Measurements from ENCODE around the gene ALX3. TPM values are rescaled to one million over a fixed set of nuclear protein-coding genes. Genes with fewer than 3 reads are reported as not detected.

The ALX3 gene
- total RNA-seq, 2 donors from 2014 or later = not detected

- Mint-ChIP-seq H3K36me3 (ENCODE audit: low read depth) (no peaks in the 10 kb centered on the region), H3K4me3 (no peak overlapping the region), H3K27ac (no peak overlapping the region), H3K9me3 (no peaks in the 10 kb centered on the region), H3K27me3 (ENCODE audit: insufficient read depth) (peaks cover 39% of the 10 kb centered on the region), H3K4me1 (no peaks in the 10 kb centered on the region)
- TF ChIP-seq CTCF (conservative IDR thresholded peaks at IDR 0.05) = no peak
- Histone ChIP-seq H3K4me1 (ENCODE audit: control insufficient read depth, insufficient read depth, low read length) (no peaks in the 10 kb centered on the region), H3K4me3 (ENCODE audit: low read length) (no peak overlapping the region), H3K36me3 (ENCODE audit: control insufficient read depth, insufficient read depth, low read length) (no peaks in the 10 kb centered on the region), H3K9ac (ENCODE audit: extremely low read depth, low read length, poor library complexity, severe bottlenecking) (no peak overlapping the region), H3K27ac (ENCODE audit: low read depth, low read length) (no peak overlapping the region), H3K9me3 (ENCODE audit: control insufficient read depth, low read length) (no peaks in the 10 kb centered on the region), H3K27me3 (ENCODE audit: control insufficient read depth, insufficient read depth, low read length, poor library complexity, severe bottlenecking) (peaks cover 2% of the 10 kb centered on the region)
- WGBS, 2 experiments (ENCODE audit: insufficient coverage in 1 of 2, insufficient read length in 1 of 2) = 51 to 74% methylated on average over 3 to 5 of the region's 5 CpGs
- DNase-seq = no peak
Measured at GRCh38 chr1:110114784-110115183, 44.3 kb upstream of the ALX3 start.

GRCh38 chr1:110114173-110114572 lies 43.7 kb upstream of the ALX3 start:
- Histone ChIP-seq H3K4me3 (ENCODE audit: low read length) (no peak overlapping the region), H3K27me3 (ENCODE audit: control insufficient read depth, insufficient read depth, low read length, poor library complexity, severe bottlenecking) (peaks cover 5% of the 10 kb centered on the region), H3K27ac (ENCODE audit: low read depth, low read length) (no peak overlapping the region), H3K36me3 (ENCODE audit: control insufficient read depth, insufficient read depth, low read length) (no peaks in the 10 kb centered on the region), H3K9ac (ENCODE audit: extremely low read depth, low read length, poor library complexity, severe bottlenecking) (no peak overlapping the region), H3K9me3 (ENCODE audit: control insufficient read depth, low read length) (no peaks in the 10 kb centered on the region), H3K4me1 (ENCODE audit: control insufficient read depth, insufficient read depth, low read length) (no peaks in the 10 kb centered on the region)
- Mint-ChIP-seq H3K27ac (no peak overlapping the region), H3K36me3 (ENCODE audit: low read depth) (no peaks in the 10 kb centered on the region), H3K4me1 (no peaks in the 10 kb centered on the region), H3K9me3 (no peaks in the 10 kb centered on the region), H3K27me3 (ENCODE audit: insufficient read depth) (peaks cover 36% of the 10 kb centered on the region), H3K4me3 (no peak overlapping the region)
- DNase-seq = no peak
- no peak for TF ChIP-seq CTCF (conservative IDR thresholded peaks at IDR 0.05)
- WGBS, 2 experiments (ENCODE audit: insufficient coverage in 1 of 2, insufficient read length in 1 of 2) = 87 to 97% methylated on average over 4 to 5 of the region's 5 CpGs

DNA sequence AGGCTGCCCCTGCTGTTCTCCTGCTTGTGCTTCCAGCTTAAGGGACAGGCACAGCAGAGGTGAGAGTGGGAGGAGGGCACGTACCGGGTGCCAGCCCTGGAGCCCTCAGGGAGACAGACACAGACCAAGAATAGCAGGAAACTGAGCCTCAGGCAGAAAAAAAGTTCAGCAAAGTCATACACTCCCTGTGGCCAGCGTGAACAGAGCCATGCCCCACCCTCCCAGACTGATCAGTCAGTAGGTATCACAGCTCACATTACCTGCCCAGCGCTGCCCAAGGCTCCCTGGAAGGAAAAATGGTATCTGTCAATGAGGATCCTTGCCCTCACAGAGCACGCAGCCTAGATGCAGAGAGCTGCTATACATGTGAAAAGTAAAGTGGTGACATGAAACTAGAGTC lies 43.1 kb upstream of the ALX3 start:
- no peak overlapping the region for H3K27ac Mint-ChIP-seq
- Histone ChIP-seq H3K9ac (ENCODE audit: extremely low read depth, low read length, poor library complexity, severe bottlenecking) (no peak overlapping the region), H3K27me3 (ENCODE audit: control insufficient read depth, insufficient read depth, low read length, poor library complexity, severe bottlenecking) (peaks cover 11% of the 10 kb centered on the region), H3K9me3 (ENCODE audit: control insufficient read depth, low read length) (no peaks in the 10 kb centered on the region), H3K4me3 (ENCODE audit: low read length) (no peak overlapping the region), H3K4me1 (ENCODE audit: control insufficient read depth, insufficient read depth, low read length) (no peaks in the 10 kb centered on the region), H3K36me3 (ENCODE audit: control insufficient read depth, insufficient read depth, low read length) (no peaks in the 10 kb centered on the region), H3K27ac (ENCODE audit: low read depth, low read length) (no peak overlapping the region)
- no peak for TF ChIP-seq CTCF (conservative IDR thresholded peaks at IDR 0.05)
- no peak for DNase-seq
- H3K4me3 Mint-ChIP-seq = no peak overlapping the region
- no peaks in the 10 kb centered on the region for H3K36me3 Mint-ChIP-seq (ENCODE audit: low read depth)
- 82 to 94% methylated on average over 3 to 5 of the region's 5 CpGs for WGBS, 2 experiments (ENCODE audit: insufficient coverage in 1 of 2, insufficient read length in 1 of 2)
- H3K9me3 Mint-ChIP-seq = no peaks in the 10 kb centered on the region
- no peaks in the 10 kb centered on the region for H3K4me1 Mint-ChIP-seq
- H3K27me3 Mint-ChIP-seq (ENCODE audit: insufficient read depth) = peaks cover 39% of the 10 kb centered on the region

All from endodermal cell (in vitro differentiated cells).